ENCODE data around the gene MAML2.

The MAML2 gene

DNA sequence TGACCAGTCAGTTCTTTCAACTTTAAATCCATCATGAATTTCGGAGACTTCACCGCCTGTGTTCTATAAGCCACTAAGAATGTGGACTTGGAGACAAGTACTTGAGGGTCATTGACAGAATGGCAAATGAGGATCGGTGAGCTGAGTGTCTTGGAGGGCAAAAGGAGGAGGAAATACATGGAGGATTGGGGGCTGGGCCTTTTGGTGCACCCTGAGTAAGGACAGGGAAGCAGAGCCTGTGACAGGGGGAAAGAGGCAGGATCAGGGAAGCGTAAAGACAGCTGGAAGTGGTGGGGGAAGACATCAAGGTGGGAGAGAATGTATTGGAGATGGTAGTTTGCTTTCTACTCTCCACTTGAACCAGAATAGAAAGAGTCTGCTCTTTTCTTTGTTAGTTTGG is 348.7 kb downstream of the MAML2 start:
- DNase-seq, result no peak

DNA sequence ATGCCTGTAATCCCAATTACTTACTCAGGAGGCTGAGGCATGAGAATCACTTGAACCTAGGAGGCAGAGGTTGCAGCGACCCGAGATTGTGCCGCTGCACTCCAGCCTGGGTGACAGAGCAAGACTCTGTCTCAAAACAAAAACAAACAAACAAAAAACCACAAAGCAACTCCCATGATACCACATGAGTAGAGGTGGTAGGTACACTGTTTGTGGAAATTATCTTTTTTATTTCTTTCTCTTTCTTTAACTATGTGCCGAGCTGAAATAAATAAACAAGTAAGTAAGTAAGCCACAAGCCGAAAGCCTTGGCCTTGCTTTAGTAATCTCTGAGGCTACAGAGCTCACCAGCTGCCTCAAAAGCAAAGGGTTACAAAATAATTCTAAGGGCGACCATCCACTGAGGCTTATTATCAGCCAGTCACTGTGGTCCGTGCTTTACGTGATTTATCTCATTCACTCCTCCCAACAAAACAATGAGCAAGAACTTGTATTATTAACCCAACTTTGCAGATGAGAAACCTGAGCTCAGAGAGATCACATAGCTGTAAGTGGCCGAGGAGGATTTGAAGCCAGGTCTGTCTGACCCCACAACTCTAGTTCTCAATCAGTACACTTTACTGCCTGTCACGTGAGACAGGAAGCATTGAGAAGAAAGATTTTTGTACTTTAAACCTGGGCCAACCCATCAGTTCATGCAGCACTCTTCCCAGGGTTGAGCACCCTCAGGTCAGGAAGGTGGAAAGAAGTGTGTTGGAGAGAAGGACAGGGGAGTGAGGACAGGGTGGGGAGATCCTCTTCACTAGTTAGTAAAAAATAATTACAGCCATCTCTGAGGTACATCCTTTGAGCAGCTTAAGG is 349.3 kb downstream of the MAML2 start:
- no peak for DNase-seq

DNA sequence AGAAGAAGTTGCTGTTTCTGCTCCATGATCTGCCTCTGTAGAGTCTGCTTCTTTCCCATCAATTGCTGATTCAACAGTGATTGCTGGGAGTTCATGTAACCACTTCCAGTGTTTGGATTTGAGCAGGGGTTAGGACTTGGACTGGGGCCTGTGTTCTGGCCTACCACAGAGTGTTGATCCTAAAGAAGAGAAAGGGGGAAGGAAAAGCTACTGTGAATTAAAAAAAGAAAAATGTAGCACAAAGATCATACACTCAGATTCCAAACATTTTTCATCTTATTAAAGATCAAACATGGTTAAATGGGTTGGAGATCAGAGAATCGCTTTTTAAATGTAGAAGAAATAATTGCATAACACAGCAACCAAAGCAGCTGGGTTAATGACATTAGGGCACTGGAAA is 351.4 kb downstream of the MAML2 start:
- no peak for DNase-seq

DNA sequence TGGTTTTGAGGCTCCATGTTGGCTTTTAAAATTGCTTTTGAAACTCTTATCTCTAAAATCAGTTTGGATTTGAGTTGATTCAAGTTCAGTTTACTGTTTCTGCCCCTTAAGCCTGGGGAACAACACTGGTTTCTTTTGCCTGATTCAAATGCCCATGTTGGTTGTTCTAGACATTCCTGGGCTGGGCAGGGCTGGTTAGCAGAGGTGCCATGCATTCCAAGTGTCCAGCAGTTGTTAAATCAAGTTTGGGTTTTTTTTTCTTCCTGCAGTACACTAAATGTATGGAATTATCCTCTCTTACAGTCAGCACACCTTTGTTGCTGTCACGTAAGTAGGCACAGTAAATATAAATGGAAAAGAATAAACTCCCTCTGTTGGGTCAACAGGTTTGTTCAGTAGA is 351.9 kb downstream of the MAML2 start:
- DNase-seq, result no peak

DNA sequence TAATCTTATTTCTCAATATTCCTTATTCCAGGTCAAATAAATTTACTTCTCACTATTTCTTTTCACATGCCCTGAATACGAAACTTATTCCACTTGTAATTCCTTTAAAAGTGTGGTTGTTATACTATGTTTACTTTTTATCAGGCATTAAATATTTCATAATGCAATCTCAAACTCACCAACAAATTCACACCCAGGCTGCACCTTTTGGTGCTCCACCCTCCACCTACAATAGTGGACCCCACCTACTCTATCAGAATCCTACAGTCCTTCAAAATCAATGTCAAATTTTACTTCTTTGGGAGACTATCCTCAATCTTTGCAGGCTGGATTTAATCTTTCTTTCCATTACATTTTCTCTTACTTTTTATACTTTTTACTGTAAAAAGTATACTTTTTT is 353.2 kb downstream of the MAML2 start:
- no peak for DNase-seq

DNA sequence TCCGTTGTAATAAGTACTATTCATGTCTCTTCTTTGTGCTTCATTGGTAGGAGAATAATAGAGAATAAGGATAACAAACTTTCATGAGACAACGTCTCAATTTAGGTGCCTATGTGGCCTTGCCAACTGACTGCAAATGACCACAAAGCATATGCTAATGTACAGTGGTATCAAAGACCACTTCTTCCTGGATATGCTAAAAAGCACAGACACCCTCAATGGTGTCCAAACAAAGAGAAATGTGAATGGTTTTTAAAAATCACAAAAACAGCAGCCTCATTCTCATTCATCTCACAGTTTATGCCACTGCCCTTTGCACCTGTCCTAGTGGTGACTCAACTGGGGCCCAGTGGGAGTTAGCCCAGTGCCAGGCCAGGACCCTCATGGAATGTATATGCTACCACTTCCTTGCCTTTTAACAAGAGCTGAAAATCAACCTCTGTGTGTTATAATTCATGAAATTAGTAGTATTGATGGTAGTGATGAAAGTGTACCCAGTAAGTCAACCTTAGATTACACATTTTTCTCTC is 353.9 kb downstream of the MAML2 start:
- DNase-seq, result no peak

DNA sequence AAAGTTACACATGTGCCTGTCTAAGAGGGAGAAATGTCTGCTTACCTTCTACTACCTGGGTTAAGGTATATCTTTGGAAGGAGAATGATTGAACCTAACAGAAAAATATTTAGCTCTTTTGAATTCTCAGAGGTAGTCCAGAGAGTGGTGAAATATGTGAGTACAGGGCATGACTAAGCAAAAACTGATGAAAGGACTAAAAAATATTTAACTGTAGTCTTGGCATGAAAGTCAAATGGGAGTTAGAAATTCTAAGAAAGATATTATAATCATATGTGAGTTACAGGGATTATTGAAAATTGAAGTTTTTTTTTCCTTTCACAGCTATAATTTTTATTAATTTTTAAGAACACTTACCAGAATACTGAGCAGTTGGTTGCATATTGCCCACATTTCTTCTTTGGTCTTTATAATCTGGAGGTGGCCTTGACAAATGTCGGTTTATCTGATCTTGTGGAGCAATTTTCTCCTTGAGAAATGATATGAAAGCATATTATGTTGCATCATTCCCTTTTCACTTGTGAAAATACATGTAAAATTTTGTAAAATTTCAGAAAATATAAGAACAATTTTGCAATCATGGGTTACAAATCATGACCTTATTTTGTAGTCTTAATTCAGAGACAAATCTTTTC is 357.7 kb downstream of the MAML2 start:
- no peak for DNase-seq

DNA sequence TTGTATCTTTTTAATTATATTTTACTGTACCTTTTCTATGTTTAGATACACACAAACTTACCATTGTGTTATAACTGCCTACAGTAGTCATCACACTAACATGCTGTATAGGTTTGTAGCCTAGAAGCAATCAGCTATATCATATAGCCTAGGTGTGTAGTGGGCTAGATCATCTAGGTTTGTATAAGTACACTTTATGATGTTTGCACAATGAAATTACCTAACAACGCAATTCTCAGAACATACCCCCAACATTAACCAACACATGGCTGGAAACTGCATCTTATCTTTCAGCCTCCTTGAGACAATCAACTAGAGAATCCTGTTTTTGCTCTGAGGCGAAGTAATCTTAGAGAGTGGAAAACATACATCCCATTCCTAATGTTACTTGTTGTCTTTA is 358.9 kb downstream of the MAML2 start:
- no peak for DNase-seq

DNA sequence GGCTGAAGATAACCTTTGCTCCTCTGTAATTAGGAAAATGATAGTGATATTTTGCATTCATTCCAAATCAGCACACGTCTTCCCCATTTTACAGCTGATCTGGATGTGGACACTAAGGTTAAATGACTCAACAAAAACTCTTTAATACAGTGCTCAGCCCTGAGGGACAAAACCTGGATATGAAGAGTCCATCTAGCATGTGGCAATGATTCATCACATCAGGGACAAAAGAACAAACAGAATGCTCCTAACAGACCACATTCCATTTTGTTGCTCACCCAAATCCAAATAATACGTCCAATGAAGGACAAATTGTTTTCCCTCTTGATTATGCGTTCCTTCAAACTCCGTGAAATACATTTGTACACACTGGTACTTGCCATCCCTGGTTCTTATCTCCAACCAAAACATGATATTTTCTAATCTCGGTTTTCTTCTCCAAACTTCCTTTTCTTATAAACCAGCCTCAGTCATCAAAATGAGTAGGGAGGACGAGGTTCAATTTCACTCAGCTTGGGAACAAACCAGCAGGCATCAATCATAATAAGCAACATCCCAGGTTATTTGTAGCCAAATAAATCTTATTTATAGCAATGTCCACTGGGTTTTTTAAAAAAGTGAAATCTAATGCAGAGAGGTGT is 365.3 kb downstream of the MAML2 start:
- DNase-seq, result no peak

DNA sequence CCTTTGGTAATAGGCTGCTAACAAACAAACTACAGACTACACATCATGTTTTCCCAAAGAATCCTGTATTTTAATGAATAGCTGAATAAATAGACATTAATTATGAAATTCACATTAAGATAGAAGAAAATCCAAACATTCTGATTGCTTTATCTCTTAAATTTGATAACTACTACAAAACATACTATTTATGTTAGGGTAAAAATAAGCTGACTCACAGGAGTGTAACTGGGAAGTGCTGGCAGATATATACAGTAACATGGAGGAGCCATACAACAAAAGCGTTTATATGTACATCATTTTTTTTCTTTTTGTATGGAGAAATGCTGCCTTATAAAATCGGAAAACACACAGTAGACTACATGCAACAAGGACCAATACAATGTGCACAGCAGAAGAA is 366.4 kb downstream of the MAML2 start:
- no peak for DNase-seq

DNA sequence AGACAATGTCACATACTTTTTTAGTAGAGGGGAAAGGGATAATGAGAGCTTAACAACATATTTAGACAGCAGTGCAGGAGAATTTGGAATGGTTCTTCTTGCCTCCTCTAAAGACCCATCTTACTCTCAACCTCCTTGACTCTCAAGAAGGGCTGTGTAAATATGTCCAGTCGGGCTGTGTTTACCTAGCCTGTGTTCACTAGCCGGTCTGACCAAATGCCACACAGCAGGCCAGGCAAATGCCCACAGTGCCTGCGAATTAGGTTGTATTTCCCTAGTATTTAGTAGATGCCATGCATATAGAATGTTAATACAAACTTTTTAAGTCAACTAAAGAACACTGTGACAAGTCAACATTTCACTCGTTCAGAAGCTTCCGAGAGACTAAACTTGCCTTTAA is 367.7 kb downstream of the MAML2 start:
- no peak for DNase-seq

DNA sequence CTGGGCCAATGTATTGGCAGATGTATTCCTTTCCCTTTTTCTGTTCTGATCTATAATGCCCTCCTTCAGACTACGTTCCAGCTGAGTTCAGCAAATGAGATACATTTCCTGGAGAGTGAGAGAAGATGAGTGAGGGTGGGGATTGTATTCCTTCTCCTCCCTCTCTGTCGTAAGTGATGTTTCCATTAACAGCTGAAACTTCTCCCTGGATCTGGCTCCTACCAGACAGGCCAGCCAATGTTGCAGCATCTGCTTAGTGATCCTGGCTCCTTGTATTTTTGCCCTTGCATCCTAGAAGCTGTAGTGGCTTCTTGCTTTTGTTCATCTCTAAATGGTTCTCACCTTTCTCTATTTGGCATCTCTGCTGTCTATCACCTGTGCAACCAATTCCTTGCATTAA is 370.9 kb downstream of the MAML2 start:
- DNase-seq, result no peak

DNA sequence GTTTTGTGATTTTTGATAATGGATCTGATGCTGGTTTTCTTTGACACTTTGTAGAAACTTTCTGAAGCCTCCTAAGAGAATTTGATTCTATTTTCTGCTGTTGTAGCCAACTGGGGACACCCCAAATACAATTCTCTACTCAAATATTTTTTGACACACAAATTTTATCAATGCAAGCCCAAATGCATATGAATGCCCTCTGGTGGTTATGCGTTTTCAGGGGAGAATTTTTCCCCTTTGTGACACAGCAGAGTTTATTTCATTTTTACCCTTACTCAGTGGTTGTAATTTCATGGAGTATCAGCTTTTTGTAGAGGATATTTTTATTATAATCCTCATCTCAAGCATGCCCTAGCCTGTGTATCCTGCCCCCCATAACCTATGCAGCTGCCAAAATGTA is 374.4 kb downstream of the MAML2 start:
- peak; percentile 12 for DNase-seq

DNA sequence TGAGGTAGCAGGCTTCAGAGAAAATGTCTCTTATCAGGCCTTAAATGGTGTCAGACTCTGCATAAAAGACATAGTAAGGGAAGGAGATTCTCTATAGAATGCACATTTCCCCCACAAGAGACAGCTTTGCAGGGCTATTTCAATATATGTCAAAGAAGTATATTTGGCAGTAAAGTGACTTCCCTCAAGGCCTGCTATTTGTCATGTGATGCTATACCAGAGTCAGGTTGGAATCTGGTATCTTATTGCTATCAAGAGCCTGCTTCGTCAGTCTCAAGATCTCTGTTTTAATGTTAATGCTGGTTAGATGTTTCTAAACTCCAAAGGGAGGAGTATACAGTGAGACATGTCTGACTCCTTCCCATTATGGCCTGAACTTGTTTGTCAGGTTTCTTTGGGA is 378.7 kb downstream of the MAML2 start:
- DNase-seq, result no peak

DNA sequence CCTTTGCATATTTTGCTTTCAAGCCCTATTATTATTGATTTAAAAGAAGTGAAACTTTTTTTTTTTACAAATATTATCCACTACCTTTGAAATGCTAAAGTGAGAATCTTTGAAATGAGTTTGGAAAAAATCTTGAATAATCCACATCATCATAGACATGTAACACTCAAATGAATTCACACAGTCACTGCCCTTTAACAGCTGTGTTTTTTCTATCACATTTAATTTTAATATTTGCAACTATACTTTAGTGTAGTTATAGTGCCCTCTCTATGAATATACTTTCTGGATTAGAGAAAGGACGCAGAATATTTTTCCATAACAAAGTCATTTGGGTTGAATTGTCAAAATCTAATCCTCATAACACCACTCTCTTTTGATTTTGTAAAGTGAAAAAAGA is 381.2 kb downstream of the MAML2 start:
- no peak for DNase-seq

DNA sequence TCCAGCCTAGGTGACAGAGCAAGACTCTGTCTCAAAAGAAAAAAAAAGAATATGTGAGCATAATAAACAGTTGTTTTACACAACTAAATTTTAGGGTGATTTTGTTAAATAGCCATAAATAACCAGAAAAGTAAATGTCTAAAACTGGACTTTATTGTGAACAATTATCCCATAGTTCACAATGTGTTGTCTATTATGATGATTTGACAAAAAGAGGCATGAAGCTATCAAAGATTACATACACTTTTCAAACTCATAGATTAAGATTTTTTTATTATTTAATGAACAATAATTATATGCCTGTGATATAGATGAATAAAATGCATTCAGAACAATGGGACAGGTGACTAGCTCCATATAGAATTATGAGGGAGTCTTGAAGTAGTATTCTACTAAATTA is 392.1 kb downstream of the MAML2 start:
- no peak for DNase-seq

DNA sequence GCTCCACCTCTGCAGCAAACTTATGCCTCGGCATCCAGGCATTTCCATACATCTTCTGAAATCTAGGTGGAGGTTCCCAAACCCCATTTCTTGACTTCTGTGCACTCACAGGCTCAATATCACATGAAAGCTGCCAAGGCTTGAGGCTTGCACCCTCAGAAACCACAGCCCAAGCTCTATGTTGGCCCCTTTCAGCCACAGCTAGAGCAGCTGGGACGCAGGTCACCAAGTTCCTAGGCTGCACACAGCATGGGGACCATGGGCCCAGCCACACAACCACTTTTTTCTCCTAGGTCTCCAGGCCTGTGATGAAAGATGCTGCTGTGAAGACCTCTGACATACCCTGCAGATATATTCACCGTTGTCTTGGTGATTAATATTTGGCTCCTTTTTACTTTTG is 394.4 kb downstream of the MAML2 start:
- DNase-seq, result no peak

DNA sequence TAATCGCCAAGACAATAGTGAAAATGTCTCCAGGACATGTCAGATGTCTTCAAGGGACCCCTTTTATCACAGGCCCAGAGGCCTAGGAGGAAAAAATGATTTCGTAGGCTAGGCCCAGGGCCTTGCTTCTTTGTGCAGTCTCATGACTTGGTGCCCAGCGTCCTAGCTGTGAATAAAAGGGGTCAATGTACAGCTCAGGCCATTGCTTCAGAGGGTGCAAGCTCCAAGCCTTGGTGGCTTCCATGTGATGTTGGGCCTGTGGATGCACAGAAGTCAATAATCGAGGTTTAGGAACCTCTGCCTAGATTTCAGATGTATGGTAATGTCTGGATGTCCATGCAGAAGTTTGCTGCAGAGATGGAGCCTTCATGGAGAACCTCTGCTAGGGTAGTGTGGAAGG is 398.4 kb downstream of the MAML2 start:
- DNase-seq, result no peak

DNA sequence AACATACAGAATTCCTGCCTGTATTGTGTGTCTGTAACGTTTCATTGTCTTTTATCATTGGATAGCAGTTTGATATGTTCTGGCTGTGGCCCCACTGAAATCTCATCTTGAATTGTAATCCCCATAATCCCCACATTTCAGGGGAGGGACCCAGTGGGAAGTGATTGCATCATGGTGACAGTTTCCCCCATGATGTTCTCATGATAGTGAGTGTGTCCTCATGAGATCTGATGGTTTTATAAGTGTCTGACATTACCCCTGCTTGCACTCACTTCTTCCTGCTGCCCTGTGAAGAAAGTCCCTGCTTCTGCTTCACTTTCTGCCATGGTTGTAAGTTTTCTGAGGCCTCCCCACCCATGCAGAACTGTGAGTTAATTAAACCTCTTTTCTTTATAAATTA is 399.4 kb downstream of the MAML2 start:
- DNase-seq, result no peak

DNA sequence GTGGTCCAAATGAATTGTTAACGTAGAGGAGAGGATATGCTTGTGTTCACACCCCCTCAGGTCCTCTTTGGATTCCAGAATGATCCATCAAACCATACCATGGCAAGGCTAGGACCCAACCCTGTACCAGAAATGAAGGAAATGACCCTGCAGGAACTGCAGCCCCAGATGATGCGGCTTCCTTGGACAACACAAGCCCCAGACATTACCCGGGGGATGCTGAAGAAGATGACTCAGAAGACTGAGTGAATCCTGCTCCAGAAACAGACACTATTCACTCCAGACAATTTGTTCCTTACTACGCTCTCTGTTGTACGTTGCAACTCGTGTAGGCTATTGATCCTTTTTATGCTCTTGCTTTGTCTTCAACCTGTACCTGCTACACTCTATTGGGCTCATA is 403.9 kb downstream of the MAML2 start:
- no peak for DNase-seq

DNA sequence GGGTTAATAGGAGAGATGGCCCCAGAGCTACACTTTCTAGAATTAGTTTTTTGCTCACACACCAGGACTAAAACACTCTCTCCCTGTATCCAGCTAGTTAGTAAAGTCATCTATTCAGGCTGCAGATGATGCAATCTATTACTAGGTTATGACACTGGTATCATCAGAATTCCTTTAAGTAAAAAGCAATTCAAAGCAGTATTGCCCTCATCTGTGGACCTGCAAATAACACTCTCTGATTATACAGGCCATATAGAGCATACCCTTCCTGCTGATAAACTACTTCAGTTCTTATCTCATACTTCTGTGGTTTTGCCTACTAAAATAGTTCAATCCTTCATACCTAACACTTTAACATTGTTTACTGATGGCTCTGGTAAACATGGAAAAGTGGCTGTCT is 405.6 kb downstream of the MAML2 start:
- DNase-seq, result no peak

DNA sequence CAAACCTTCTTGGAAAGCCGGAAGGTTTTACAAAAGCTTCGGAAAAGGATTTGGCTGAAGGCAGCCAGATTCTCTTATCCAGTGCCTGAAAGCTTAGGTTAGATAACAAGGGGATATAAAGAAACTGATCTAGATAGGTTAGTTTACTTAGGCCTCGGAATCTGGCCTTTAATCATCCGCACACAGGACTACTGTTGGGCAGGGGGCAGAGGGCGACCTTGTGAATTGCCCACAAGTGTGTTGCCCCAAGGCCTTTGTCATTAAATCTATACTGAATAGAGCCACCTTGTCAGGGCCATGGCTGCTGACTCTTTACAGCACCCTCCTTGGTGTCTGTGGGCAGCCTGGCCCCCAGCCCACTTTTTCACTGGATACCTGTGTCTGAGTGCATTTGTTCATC is 409.4 kb downstream of the MAML2 start:
- DNase-seq, result no peak

DNA sequence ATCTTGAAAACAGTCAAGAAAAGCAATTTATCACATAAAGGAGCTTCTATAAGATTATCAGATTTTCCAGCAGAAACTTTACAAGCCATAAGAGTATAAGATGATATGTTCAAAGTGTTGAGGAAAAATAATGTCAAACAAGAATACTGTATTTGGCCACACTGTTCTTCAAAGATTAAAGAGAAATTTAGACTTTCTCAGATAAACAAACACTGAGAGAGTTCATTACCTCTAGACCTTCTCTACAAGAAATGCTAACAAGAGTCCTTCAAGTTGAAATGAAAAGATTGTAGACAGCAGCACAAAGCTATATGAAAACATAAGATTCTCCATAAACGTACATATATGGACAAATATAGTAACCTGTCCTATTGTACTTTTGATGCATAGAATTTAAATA is 411.1 kb downstream of the MAML2 start:
- DNase-seq, result no peak

DNA sequence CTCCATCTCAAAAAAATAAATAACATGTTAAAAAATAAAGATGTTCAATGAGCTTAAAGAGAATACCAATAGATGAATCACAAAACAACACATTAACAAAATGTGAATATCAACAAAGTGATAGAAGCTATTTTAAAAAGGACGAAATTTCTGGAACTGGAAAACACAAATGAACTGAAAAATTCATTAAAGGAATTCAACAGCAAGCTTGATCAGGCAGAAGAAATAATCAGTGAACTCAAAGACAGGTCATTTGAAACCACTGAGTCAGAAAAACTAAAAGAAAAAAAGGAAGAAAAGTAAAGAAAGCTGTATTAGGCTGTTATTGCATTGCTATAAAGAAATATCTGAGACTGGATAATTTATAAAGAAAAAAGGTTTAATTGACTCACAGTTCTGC is 412.0 kb downstream of the MAML2 start:
- DNase-seq, result no peak

Measured in NCI-H69 (cell line).